ENCODE results near the gene NPTXR.

Gene NPTXR

DNA sequence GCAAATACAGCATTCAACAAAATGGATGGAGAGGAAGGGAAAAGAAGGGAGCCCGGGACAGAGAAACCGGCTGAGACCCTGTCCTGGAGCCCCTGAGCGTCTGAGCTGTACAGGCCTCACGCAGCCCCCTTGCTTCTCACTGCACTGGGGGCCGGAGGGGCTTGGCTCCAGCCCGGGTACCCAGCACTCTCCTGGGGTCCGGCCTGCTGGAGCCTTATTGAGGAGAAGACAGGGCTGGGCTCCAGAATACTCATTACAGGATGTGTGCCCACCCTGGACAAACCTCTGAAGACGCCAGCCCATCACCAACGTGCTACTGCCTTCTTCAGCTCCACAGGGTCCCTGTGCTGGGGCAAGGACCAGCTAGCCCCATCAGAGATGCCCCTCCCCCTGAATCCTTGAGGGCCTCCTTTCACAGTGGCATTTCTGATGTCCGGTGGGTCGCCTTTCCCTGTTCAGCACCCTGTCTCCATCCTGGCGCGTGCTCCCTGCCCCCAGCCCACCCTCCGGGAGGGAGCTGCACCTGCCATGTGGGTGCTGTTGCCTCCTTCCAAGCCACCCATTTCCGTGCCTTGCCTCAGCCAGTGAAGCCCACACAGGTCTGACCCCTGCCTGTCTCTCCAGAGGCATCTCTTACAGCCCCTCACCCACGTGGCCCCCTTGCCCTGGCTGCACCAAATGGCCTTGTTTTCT lies 73.4 kb downstream of the NPTXR start:
- Histone ChIP-seq H2BK15ac (replicated peaks; ENCODE audit: low read depth) (no peak overlapping the region), H3K79me2 (ENCODE audit: control insufficient read depth, insufficient read depth, low read length) (no peaks in the 10 kb centered on the region), H2AK5ac (ENCODE audit: low read length) (no peak overlapping the region), H3K27ac (ENCODE audit: low read depth, low read length) (no peak overlapping the region), H3K4me3 (ENCODE audit: low read length) (no peak overlapping the region), H3K79me1 (ENCODE audit: low read length) (no peaks in the 10 kb centered on the region), H3K36me3 (ENCODE audit: control insufficient read depth, insufficient read depth, low read length) (no peaks in the 10 kb centered on the region), H2BK120ac (ENCODE audit: low read depth, low read length) (no peak overlapping the region), H3K4ac (ENCODE audit: low read depth, low read length) (no peak overlapping the region), H3K27me3 (ENCODE audit: insufficient read depth, low read length, poor library complexity) (no peaks in the 10 kb centered on the region), H3K23ac (ENCODE audit: low read length) (no peak overlapping the region), H3K9ac (ENCODE audit: low read length) (no peak overlapping the region), H3K4me1 (ENCODE audit: control insufficient read depth, low read depth, low read length) (no peaks in the 10 kb centered on the region), H2BK5ac (ENCODE audit: low read length) (no peak overlapping the region), H3K18ac (ENCODE audit: low read length) (no peak overlapping the region), H4K5ac (ENCODE audit: low read length) (no peak overlapping the region), H4K8ac (ENCODE audit: low read depth, low read length) (no peak overlapping the region), H3K56ac (ENCODE audit: low read length) (no peak overlapping the region), H3K4me2 (ENCODE audit: low read length) (no peak overlapping the region)
- no peak for DNase-seq
- no CpG with 5 or more reads among the region's 16 CpGs for WGBS (ENCODE audit: extremely low coverage, insufficient coverage, low lambda C conversion rate)
